K562 (cell line): ENCODE results near the gene PPA2. TPM values are rescaled to one million over a fixed set of nuclear protein-coding genes. Genes with fewer than 3 reads are reported as not detected.
A peak's percentile ranks its signal among the peaks of the same experiment; 100 is the strongest.

ENCODE experiments used
- ATAC-seq: fragments of 200-7000 bp; cut with Tn5 transposase; 3 replicates; pipeline ENCODE4 v1.9.1; 2020; ENCODE audit warnings: moderate library complexity
- Bru-seq: library from RNA; stranded (reverse); fragments of 400-500 nt; gene quantifications from one replicate; lab custom pipeline; 2021; lab: Mats Ljungman, UMichigan
- BruChase-seq, 2 experiments: library from RNA; stranded (reverse); fragments of 400-500 nt; gene quantifications; one replicate each; lab custom pipeline; 2021; lab: Mats Ljungman, UMichigan
- BruUV-seq: library from RNA; stranded (reverse); fragments of 400-500 nt; replicated peaks from 2 replicates; lab custom pipeline; 2021; lab: Mats Ljungman, UMichigan
- CTCF ChIA-PET: fragments of 300-600 bp; formaldehyde crosslinking; extraction: SDS; loops from one replicate; lab custom pipeline; 2021; ENCODE audit warnings: low intra/inter-chr PET ratio; lab: Yijun Ruan, JAX
- POLR2A ChIA-PET: fragments of 300-600, 350-650 bp; sonication (Branson Sonifier 250); formaldehyde crosslinking; extraction: SDS; loops from one replicate; lab custom pipeline; 2021; ENCODE audit warnings: antibody characterized with exemption, inconsistent platforms; lab: Yijun Ruan, JAX
- DNase-seq, 4 experiments: peaks; one replicate each; pipeline versions ENCODE4 v3.0.0 to v3.0.0-alpha.2; 2011 to 2018; ENCODE audit warnings: low spot score in 3 of 4, mixed read lengths in 3 of 4; ENCODE audit errors: extremely low read depth in 1 of 4
- FAIRE-seq: peaks from 2 replicates; lab custom pipeline; 2011; peaks lifted over from hg19 to GRCh38; lab: Jason Lieb, UNC
- H2AFZ ChIP-seq: 2 replicates; pipeline ENCODE4 v1.6.0; 2011; ENCODE audit warnings: low read depth, low read length, control low read depth, inconsistent platforms
- H3K27ac ChIP-seq: fragments of 200-600 bp; 3 replicates; pipeline ENCODE4 v1.8.0; 2011; ENCODE audit warnings: low read depth, mild to moderate bottlenecking, control low read depth, inconsistent platforms, low read length, moderate library complexity, mixed read lengths; ENCODE audit errors: extremely low read depth
- H3K27me3 ChIP-seq, 2 experiments: fragments of 300-600 bp in 1 of 2; 2 replicates in 1 of 2; 3 replicates in 1 of 2; pipeline versions ENCODE4 v1.6.0 to v1.8.0; 2011; ENCODE audit warnings: inconsistent platforms in 2 of 2, low read length in 2 of 2, mild to moderate bottlenecking in 1 of 2, mixed read lengths in 1 of 2, moderate library complexity in 1 of 2; ENCODE audit not compliant: control insufficient read depth in 2 of 2, insufficient read depth in 2 of 2
- H3K36me3 ChIP-seq: fragments of 300-600 bp; 3 replicates; pipeline ENCODE4 v1.8.0; 2011; ENCODE audit warnings: mild to moderate bottlenecking, low read length, inconsistent platforms; ENCODE audit not compliant: control insufficient read depth, insufficient read depth
- H3K4me1 ChIP-seq, 2 experiments: fragments of 200-600 bp in 1 of 2; replicated peaks in 1 of 2; 2 replicates in 1 of 2; 3 replicates in 1 of 2; pipeline versions ENCODE4 v1.5.1 to v1.8.0; 2011; ENCODE audit warnings: inconsistent platforms in 2 of 2, low read length in 2 of 2, mild to moderate bottlenecking in 1 of 2, mixed read lengths in 1 of 2, moderate library complexity in 1 of 2; ENCODE audit not compliant: control insufficient read depth in 2 of 2, insufficient read depth in 2 of 2
- H3K4me2 ChIP-seq: 2 replicates; pipeline ENCODE4 v1.6.1; 2011; ENCODE audit warnings: low read length, control low read depth, inconsistent platforms, mixed read lengths; ENCODE audit not compliant: insufficient read depth
- H3K4me3 ChIP-seq: fragments of 200-600 bp; sonication (generic), shearing (Covaris generic); 2 replicates; pipeline ENCODE4 v1.5.1; 2016; ENCODE audit warnings: control low read depth, inconsistent platforms
- H3K79me2 ChIP-seq: fragments of 200-600 bp; 3 replicates; pipeline ENCODE4 v1.8.0; 2011; ENCODE audit warnings: low read length, inconsistent platforms; ENCODE audit not compliant: control insufficient read depth, insufficient read depth
- H3K9ac ChIP-seq, 2 experiments: 2 replicates each; pipeline versions ENCODE4 v1.6.0 to v1.6.1; 2011; ENCODE audit warnings: low read depth in 2 of 2, low read length in 2 of 2, control low read depth in 1 of 2, inconsistent platforms in 1 of 2, mild to moderate bottlenecking in 1 of 2, mixed read lengths in 1 of 2; ENCODE audit not compliant: insufficient read depth in 1 of 2
- H3K9me1 ChIP-seq: one replicate; pipeline ENCODE4 v1.6.0; 2011; ENCODE audit warnings: inconsistent platforms, mild to moderate bottlenecking, low read length, moderate library complexity; ENCODE audit not compliant: control insufficient read depth, insufficient read depth
- H3K9me3 ChIP-seq: replicated peaks from 2 replicates; pipeline ENCODE4 v1.5.1; 2011; ENCODE audit warnings: low read depth, low read length, inconsistent platforms; ENCODE audit not compliant: control insufficient read depth, insufficient read depth
- H4K20me1 ChIP-seq: replicated peaks from 2 replicates; pipeline ENCODE4 v1.6.1; 2011; ENCODE audit warnings: low read length, inconsistent platforms, mixed read lengths; ENCODE audit not compliant: control insufficient read depth, insufficient read depth
- ETS2 ChIP-seq: IDR thresholded peaks from 2 replicates; pipeline ENCODE4 v1.6.1; 2016; ENCODE audit warnings: borderline replicate concordance, missing genetic modification characterization, mild to moderate bottlenecking, moderate library complexity, missing compliant biosample characterization; ENCODE audit not compliant: poor library complexity, severe bottlenecking
- HDAC8 ChIP-seq: fragments of 450-650 bp; IDR thresholded peaks from 2 replicates; pipeline ENCODE4 v1.6.1; 2016; ENCODE audit warnings: mild to moderate bottlenecking, missing genetic modification characterization, moderate library complexity, missing compliant biosample characterization
- HNRNPL ChIP-seq: fragments of 200-400 bp; formaldehyde crosslinking; IDR thresholded peaks from 2 replicates; pipeline ENCODE4 v1.6.1; 2017; ENCODE audit warnings: low read depth, mild to moderate bottlenecking, low read length
- MTF1 ChIP-seq: fragments of 250-450 bp; sonication (Bioruptor Pico); IDR thresholded peaks from 2 replicates; pipeline ENCODE4 v1.9.0; 2021; ENCODE audit warnings: moderate library complexity, mild to moderate bottlenecking, inconsistent platforms, borderline replicate concordance
- NCOA1 ChIP-seq: fragments of 450-650 bp; IDR thresholded peaks from 2 replicates; pipeline ENCODE4 v1.6.1; 2016; ENCODE audit warnings: low read depth
- NFE2 ChIP-seq: IDR thresholded peaks from 2 replicates; pipeline ENCODE4 v1.6.1; 2014; ENCODE audit warnings: antibody characterized with exemption, low read depth
- NR1H2 ChIP-seq: sonication (generic); formaldehyde crosslinking; IDR thresholded peaks from 2 replicates; pipeline ENCODE4 v1.4.0; 2020; ENCODE audit warnings: mild to moderate bottlenecking, missing genetic modification reagents
- POLR2AphosphoS5 ChIP-seq: IDR thresholded peaks from 2 replicates; pipeline ENCODE4 v1.6.1; 2011; ENCODE audit warnings: mild to moderate bottlenecking, low read depth, low read length, moderate library complexity; ENCODE audit not compliant: control insufficient read depth, insufficient read depth
- SRSF7 ChIP-seq: fragments of 200-400 bp; formaldehyde crosslinking; optimal IDR thresholded peaks from 2 replicates; pipeline ENCODE3; 2017; ENCODE audit warnings: mild to moderate bottlenecking, low read depth, low read length
- ZBTB8A ChIP-seq: fragments of 450-650 bp; IDR thresholded peaks from 2 replicates; pipeline ENCODE4 v1.6.1; 2018; ENCODE audit warnings: mild to moderate bottlenecking, moderate library complexity; ENCODE audit not compliant: partially characterized antibody
- ZNF184 ChIP-seq: sonication (generic); formaldehyde crosslinking; IDR thresholded peaks from 2 replicates; pipeline ENCODE4 v1.5.0; 2020; ENCODE audit warnings: missing genetic modification reagents
- ZNF408 ChIP-seq: fragments of 250-450 bp; sonication (Bioruptor Pico); IDR thresholded peaks from 2 replicates; pipeline ENCODE4 v1.4.0; 2020; ENCODE audit warnings: low read depth, mild to moderate bottlenecking, moderate library complexity
- ZNF561 ChIP-seq: fragments of 450-650 bp; formaldehyde crosslinking; conservative IDR thresholded peaks from 2 replicates; pipeline ENCODE4 v1.4.0; 2020; ENCODE audit warnings: mild to moderate bottlenecking, moderate library complexity
- WGBS: fragments of 100-300 bp; shearing (Covaris generic); methylation state at CpG from one replicate; pipeline ENCODE4 v1.1.6; 2016; ENCODE audit warnings: low coverage, mixed read lengths; ENCODE audit not compliant: insufficient coverage; ENCODE audit errors: missing lambda C conversion rate; 5-methylcytosine and 5-hydroxymethylcytosine counted together
- in situ Hi-C: fragments of 300-500 bp; cut with MboI; formaldehyde crosslinking; loops from 4 replicates; pipeline ENCODE4 v1.15.0; 2018; ENCODE audit warnings: inconsistent platforms, mixed read lengths
- intact Hi-C: fragments of 100-400 bp; cut with micrococcal nuclease; formaldehyde crosslinking; loops from 2 replicates; pipeline ENCODE4 v1.14.2; 2022
- long read RNA-seq, 3 experiments: library from polyadenylated mRNA in 2 of 3; library from RNA in 1 of 3; unstranded in 2 of 3; stranded (forward) in 1 of 3; transcript quantifications; one replicate each; pipeline ENCODE4 v2.0.0, GENCODE V29; 2019 to 2022
- polyA minus RNA-seq, 3 experiments: library from RNA; depleted of rRNA, polyadenylated mRNA; stranded (reverse); fragments of >200 nt; gene quantifications; 2 replicates each; pipeline ENCODE4 v1.2.3, GENCODE V29; 2011
- polyA plus RNA-seq, 8 experiments: library from polyadenylated mRNA; depleted of rRNA in 4 of 8; stranded (reverse) in 5 of 8; unstranded in 3 of 8; fragments of >200 nt; fragmentation: Nextera tagmentation in 2 of 8; fragmentation: Illumina TruSeq in 1 of 8; extraction: Ambion mirVana in 2 of 8; extraction: Trizol in 1 of 8; gene quantifications; 2 replicates each; pipeline versions ENCODE4 v1.2.1 to v1.2.3, GENCODE V29; 2011 to 2014; ENCODE audit warnings: inconsistent platforms in 1 of 8, missing spikeins in 1 of 8
- total RNA-seq, 7 experiments: library from RNA; depleted of rRNA in 6 of 7; stranded (reverse); fragments of >200 nt in 6 of 7; fragmentation: Illumina TruSeq in 2 of 7; extraction: Trizol in 2 of 7; gene quantifications; 2 replicates each; pipeline versions ENCODE4 v1.2.1 to v1.2.3, GENCODE V29; 2011 to 2021; ENCODE audit warnings: low replicate concordance in 1 of 7
- TF ChIP-seq, protein P1 (sequence below): fragments of 450-650 bp; formaldehyde crosslinking; IDR thresholded peaks from 2 replicates; pipeline ENCODE4 v1.4.0; 2022; ENCODE audit warnings: mild to moderate bottlenecking, moderate library complexity

Gene PPA2
- total RNA-seq (2011; cell fraction: chromatin; rRNA removed; ENCODE audit: low replicate concordance), result 59.6 and 110 TPM in 2 replicates
- total RNA-seq (2011; cell fraction: nucleolus; rRNA removed), result 47.4 and 49.3 TPM in 2 replicates
- total RNA-seq (2011; cell fraction: nucleoplasm; rRNA removed), result 57.9 and 67.3 TPM in 2 replicates
- total RNA-seq (2014; rRNA removed) (79.8 and 124 TPM in 2 replicates), total RNA-seq (2014; rRNA removed; fragmentation: Illumina TruSeq; extraction: Trizol) (109 and 129 TPM in 2 replicates), total RNA-seq (2015; rRNA removed; fragmentation: Illumina TruSeq; extraction: Trizol) (75.4 and 79.5 TPM in 2 replicates), total RNA-seq (2021) (104 and 107 TPM in 2 replicates), polyA plus RNA-seq (2011; rRNA removed) (154 and 190 TPM in 2 replicates), polyA plus RNA-seq (2014; fragmentation: Illumina TruSeq; extraction: Trizol) (48.3 and 56.7 TPM in 2 replicates), polyA plus RNA-seq (2014; fragmentation: Nextera tagmentation; extraction: Ambion mirVana) (100 to 1,000 TPM in 1 of 2 experiments, 10 to 100 TPM in 1; 81.8 to 115 TPM), polyA plus RNA-seq (2014; rRNA removed) (110 and 119 TPM in 2 replicates), polyA minus RNA-seq (2011; rRNA and poly(A)+ RNA removed) (69.7 and 95.0 TPM in 2 replicates), Bru-seq, nascent RNA (percentile 82 among the genes with signal in this experiment), BruChase-seq, experiment 1, labeled RNA remaining after a 2-hour chase (percentile 84 among the genes with signal in this experiment), BruChase-seq, experiment 2, labeled RNA remaining after a 6-hour chase (percentile 85 among the genes with signal in this experiment)
- 33.9 and 41.6 TPM in 2 replicates for polyA plus RNA-seq (2011; cell fraction: cytosol; rRNA removed)
- polyA plus RNA-seq (2011; cell fraction: nucleus; rRNA removed), result 44.7 and 49.9 TPM in 2 replicates
- 82.9 and 96.4 TPM in 2 replicates for polyA plus RNA-seq (2012)
- polyA minus RNA-seq (2011; cell fraction: cytosol; rRNA and poly(A)+ RNA removed), result 55.6 and 60.4 TPM in 2 replicates
- 106 and 153 TPM in 2 replicates for polyA minus RNA-seq (2011; cell fraction: nucleus; rRNA and poly(A)+ RNA removed)
- long read RNA-seq, experiment 1, transcript PPA2-201 (12 exons, 1,684 nt), result major isoform, 131 of 267 reads
- long read RNA-seq, experiment 1, transcript PPA2-207 (5 exons, 631 nt), result minor isoform, 5 of 267 reads
- long read RNA-seq, experiment 1, partial matches to known transcripts, result 26 of 267 reads
- long read RNA-seq, experiment 1, other reads (novel, unspliced or antisense), result 91 of 267 reads
- long read RNA-seq, experiment 2, transcript PPA2-201 (12 exons, 1,684 nt), result major isoform, 56 of 103 reads
- long read RNA-seq, experiment 2, partial matches to known transcripts, result 12 of 103 reads
- long read RNA-seq, experiment 2, other reads (novel, unspliced or antisense), result 26 of 103 reads
- long read RNA-seq, experiment 3, transcript PPA2-201 (12 exons, 1,684 nt), result major isoform, 70 of 96 reads
- long read RNA-seq, experiment 3, partial matches to known transcripts, result 4 of 96 reads
- long read RNA-seq, experiment 3, other reads (novel, unspliced or antisense), result 15 of 96 reads

DNA sequence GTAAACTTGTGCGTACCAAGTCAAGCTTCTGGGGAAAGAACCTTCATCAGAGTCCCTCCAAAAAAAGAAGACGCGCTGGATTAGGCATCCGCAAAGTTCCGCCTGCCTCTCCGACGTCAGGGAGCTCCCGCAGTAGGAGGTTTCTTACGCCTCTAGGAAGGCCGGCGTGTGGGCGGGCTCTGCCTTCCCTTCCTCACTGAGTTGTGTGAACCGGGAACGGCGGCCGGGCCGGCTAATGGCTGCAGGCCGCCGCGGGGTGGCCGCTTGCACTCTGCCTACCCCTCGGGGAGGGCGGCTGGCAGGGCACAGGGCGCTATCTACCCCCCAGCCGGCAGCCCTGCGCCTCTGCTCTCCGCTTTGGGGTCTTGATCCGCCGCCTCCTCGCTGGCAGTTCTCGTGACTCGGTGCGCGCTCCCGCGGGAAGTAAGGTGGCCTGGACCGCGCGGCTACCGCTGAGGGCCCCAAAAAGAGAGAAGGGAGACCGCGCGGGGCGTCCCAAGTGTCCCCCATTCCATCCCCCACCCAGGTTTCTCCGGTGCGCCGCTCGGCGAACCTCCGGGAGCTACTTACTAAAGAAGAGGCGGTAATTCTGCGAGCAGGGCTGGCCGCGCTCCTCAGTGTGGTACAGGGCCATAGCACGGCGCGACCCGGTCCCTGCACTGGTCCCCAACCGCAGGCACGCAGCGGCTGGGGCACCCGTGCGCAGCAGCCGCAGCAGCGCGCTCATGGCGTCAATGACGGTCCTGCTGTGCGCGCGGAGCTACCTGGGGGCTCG is at the start of gene PPA2:
PPA2 (minus strand) TSS at position 739 of the 775 bp plus-strand sequence; CDS start at position 727, 12 bp downstream.
- BruUV-seq, result no TSS peak
- ATAC-seq (peak; percentile 91), FAIRE-seq (peak; percentile 88), DNase-seq (peak; percentile 72 to 91 (median 86))
- Histone ChIP-seq H3K27me3 (no peaks in the 10 kb centered on the region), H4K20me1 (0 out of 2 replicates have a peak, but pooled peaks cover 5% of the 10 kb centered on the region), H3K36me3 (peaks cover 39% of the 10 kb centered on the region; the same call in 2 of the 3 replicates), H3K4me1 (peaks cover 8 to 10% of the 10 kb centered on the region in 2 experiments; a peak in 2 of 5 replicates), H3K4me2 (peak within 1 kb of the TSS; percentile 92), H3K9ac (peak within 1 kb of the TSS; percentile 89 to 98), H3K27ac (peak within 1 kb of the TSS; percentile 85), H3K4me3 (peak within 1 kb of the TSS; percentile 79), H2AFZ (peak within 1 kb of the TSS; percentile 95), H3K9me3 (peaks cover 2% of the 10 kb centered on the region; the same call in 1 of the 2 replicates), H3K79me2 (peaks cover 52% of the 10 kb centered on the region), H3K9me1 (no peaks in the 10 kb centered on the region)
- in situ Hi-C loops, result loop anchor here (5.0 kb wide), 1 partner anchor 331 kb away; no protein-coding TSS in a partner anchor
- CTCF ChIA-PET, result no interaction called here
- POLR2A ChIA-PET, result interaction anchor here (0.6 to 1.6 kb wide), 12 partner anchors 9 to 329 kb away, joined by 3 to 7 read pairs (median 4); partner anchors contain the start of gene TET2
- under 1% methylated on average over 51 of the region's 72 CpGs for WGBS
- intact Hi-C loops, result loop anchor here (1.0 to 10.0 kb wide), 3 partner anchors 193 to 979 kb away; partner anchors contain the start of gene CXXC4
- TF ChIP-seq HDAC8 (tag) (no peak), NR1H2 (no peak), ZNF184 (no peak), ZBTB8A (no peak), POLR2AphosphoS5 (peak; percentile 82), ZNF561 (CRISPR knock-in tag) (no peak), SRSF7 (no peak), ETS2 (tag) (no peak), HNRNPL (0 out of 2 replicates have a peak, but pooled peaks have one; percentile 78), NFE2 (no peak), ZNF408 (CRISPR knock-in tag) (no peak), MTF1 (CRISPR knock-in tag) (no peak), NCOA1 (no peak)
- TF ChIP-seq, protein P1, sequence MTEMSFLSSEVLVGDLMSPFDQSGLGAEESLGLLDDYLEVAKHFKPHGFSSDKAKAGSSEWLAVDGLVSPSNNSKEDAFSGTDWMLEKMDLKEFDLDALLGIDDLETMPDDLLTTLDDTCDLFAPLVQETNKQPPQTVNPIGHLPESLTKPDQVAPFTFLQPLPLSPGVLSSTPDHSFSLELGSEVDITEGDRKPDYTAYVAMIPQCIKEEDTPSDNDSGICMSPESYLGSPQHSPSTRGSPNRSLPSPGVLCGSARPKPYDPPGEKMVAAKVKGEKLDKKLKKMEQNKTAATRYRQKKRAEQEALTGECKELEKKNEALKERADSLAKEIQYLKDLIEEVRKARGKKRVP (CRISPR knock-in tag), result no peak
